ENCODE data around the gene RBM47. TPM values are rescaled to one million over a fixed set of nuclear protein-coding genes. Genes with fewer than 3 reads are reported as not detected.

The RBM47 gene
- total and polyA plus RNA-seq, 2 experiments from 2014 or later: 35.6 to 139 TPM

- Histone ChIP-seq H4K20me1 (replicated peaks; ENCODE audit: insufficient read depth) (peaks cover 7% of the 10 kb centered on the region), H2AFZ (no peak overlapping the region), H3K4me1 (ENCODE audit: insufficient read depth) (no peaks in the 10 kb centered on the region; the same call in 1 of the 2 replicates), H3K27ac (ENCODE audit: low read depth) (peak overlapping the region; percentile 86), H3K27me3 (ENCODE audit: insufficient read depth) (no peaks in the 10 kb centered on the region), H3F3A (replicated peaks; ENCODE audit: low read depth) (peaks cover 9% of the 10 kb centered on the region; the same call in 1 of the 2 replicates), H3K4me2 (no peak overlapping the region), H3K79me2 (replicated peaks; ENCODE audit: insufficient read depth) (peaks cover 100% of the 10 kb centered on the region), H3K9me2 (ENCODE audit: insufficient read depth) (no peaks in the 10 kb centered on the region), H3K36me3 (ENCODE audit: insufficient read depth) (no peaks in the 10 kb centered on the region), H3K4me3 (no peak overlapping the region)
- H3K4me1 Mint-ChIP-seq: peaks cover 4% of the 10 kb centered on the region; the same call in 2 of the 3 replicates
- ATAC-seq (no peak), DNase-seq (ENCODE audit: low spot score) (no peak)
- no peak overlapping the region for H3K4me3 Mint-ChIP-seq
- no peaks in the 10 kb centered on the region for H3K27me3 Mint-ChIP-seq (ENCODE audit: insufficient read depth, low read depth, poor library complexity)
- peaks cover 45% of the 10 kb centered on the region for H3K36me3 Mint-ChIP-seq (ENCODE audit: low read depth)
- no peak overlapping the region for H3K27ac Mint-ChIP-seq
- no peak for TF ChIP-seq ZNF114 (CRISPR knock-in tag; IDR thresholded peaks at IDR 0.05)
- no peak for TF ChIP-seq JUNB (IDR thresholded peaks at IDR 0.05; ENCODE audit: unreplicated experiment)
- no peak for TF ChIP-seq EZH2phosphoT487 (IDR thresholded peaks at IDR 0.05; ENCODE audit: unreplicated experiment)
- no peak for TF ChIP-seq CTCF (conservative IDR thresholded peaks at IDR 0.05; ENCODE audit: low read depth in 2 of 2)
- TF ChIP-seq EZH2 (IDR thresholded peaks at IDR 0.05; ENCODE audit: low read depth, unreplicated experiment): no peak
- TF ChIP-seq POLR2AphosphoS5 (IDR thresholded peaks at IDR 0.05; ENCODE audit: low read depth): no peak
- no peak for TF ChIP-seq STAT1 (IDR thresholded peaks at IDR 0.05; ENCODE audit: unreplicated experiment)
- no peak for TF ChIP-seq CREB1 (CRISPR knock-in tag; IDR thresholded peaks at IDR 0.05; ENCODE audit: low read depth)
- no peak for TF ChIP-seq ZNF331 (CRISPR knock-in tag; IDR thresholded peaks at IDR 0.05; ENCODE audit: low read depth)
- no peak for TF ChIP-seq REST (IDR thresholded peaks at IDR 0.05; ENCODE audit: unreplicated experiment)
- TF ChIP-seq NANOG (IDR thresholded peaks at IDR 0.05; ENCODE audit: borderline replicate concordance): no peak
- no peak for TF ChIP-seq ZNF462 (CRISPR knock-in tag; IDR thresholded peaks at IDR 0.05)
- H3K9me3 Mint-ChIP-seq: no peaks in the 10 kb centered on the region
These were observed 28.0 kb downstream of the RBM47 start for GRCh38 chr4:40601641-40602040.

All from GM23338 (cell line).